Smooth muscle cell (in vitro differentiated cells): Measurements from ENCODE around the gene TTC6. TPM values are rescaled to one million over a fixed set of nuclear protein-coding genes. Genes with fewer than 3 reads are reported as not detected.

Experiments used
- DNase-seq: peaks from one replicate; lab custom pipeline; 2025; ENCODE audit not compliant: unreplicated experiment; lab: John Stamatoyannopoulos, UW
- H2AFZ ChIP-seq: fragments of 200-600 bp; sonication (generic); 2 replicates; pipeline ENCODE4 v1.6.0; 2016; ENCODE audit warnings: antibody characterized with exemption, low read depth, mild to moderate bottlenecking
- H3F3A ChIP-seq: fragments of 200-600 bp; sonication (generic); 2 replicates; pipeline ENCODE4 v1.6.0; 2017; ENCODE audit warnings: antibody characterized with exemption, low read depth
- H3K27ac ChIP-seq: fragments of 200-600 bp; sonication (generic); 2 replicates; pipeline ENCODE4 v1.5.1; 2016; ENCODE audit warnings: low read depth, mild to moderate bottlenecking
- H3K27me3 ChIP-seq: fragments of 200-600 bp; sonication (generic); 2 replicates; pipeline ENCODE4 v1.6.1; 2016; ENCODE audit warnings: low read depth, mild to moderate bottlenecking
- H3K36me3 ChIP-seq: fragments of 200-600 bp; sonication (generic); 2 replicates; pipeline ENCODE4 v1.5.1; 2016; ENCODE audit warnings: low read depth
- H3K4me1 ChIP-seq: fragments of 200-600 bp; sonication (generic); 2 replicates; pipeline ENCODE4 v1.5.1; 2016; ENCODE audit warnings: low read depth
- H3K4me2 ChIP-seq: fragments of 200-600 bp; sonication (generic); 2 replicates; pipeline ENCODE4 v1.6.0; 2016; ENCODE audit warnings: mild to moderate bottlenecking
- H3K4me3 ChIP-seq: fragments of 200-600 bp; sonication (generic); 2 replicates; pipeline ENCODE4 v1.5.1; 2016; ENCODE audit warnings: mild to moderate bottlenecking
- H3K79me2 ChIP-seq: fragments of 200-600 bp; sonication (generic); 2 replicates; pipeline ENCODE4 v1.6.0; 2016; ENCODE audit warnings: low read depth, mild to moderate bottlenecking
- H3K9ac ChIP-seq: fragments of 200-600 bp; sonication (generic); 2 replicates; pipeline ENCODE4 v1.6.0; 2016; ENCODE audit warnings: low read depth
- H3K9me3 ChIP-seq: fragments of 200-600 bp; sonication (generic); replicated peaks from 2 replicates; pipeline ENCODE4 v1.5.1; 2016; ENCODE audit warnings: low read depth
- H4K20me1 ChIP-seq: fragments of 200-600 bp; sonication (generic); 2 replicates; pipeline ENCODE4 v1.6.0; 2016; ENCODE audit warnings: low read depth
- WGBS: methylation state at CpG from one replicate; pipeline ENCODE4 v1.1.7; 2016; ENCODE audit warnings: low lambda C conversion rate; 5-methylcytosine and 5-hydroxymethylcytosine counted together
- polyA plus RNA-seq: library from polyadenylated mRNA; unstranded; fragments of >200 nt; fragmentation: Nextera tagmentation; extraction: Ambion mirVana; gene quantifications from 2 replicates; pipeline ENCODE4 v1.2.1, GENCODE V29; 2016
- total RNA-seq: library from RNA; depleted of rRNA; stranded (reverse); fragments of >200 nt; gene quantifications from 2 replicates; pipeline ENCODE4 v1.2.3, GENCODE V29; 2014
- TF ChIP-seq, protein P1 (sequence below): fragments of 200-600 bp; sonication (generic); IDR thresholded peaks from 2 replicates; pipeline ENCODE4 v1.5.1; 2017; ENCODE audit warnings: borderline replicate concordance, mild to moderate bottlenecking, antibody characterized with exemption; ENCODE audit not compliant: insufficient read depth, poor library complexity, severe bottlenecking

The TTC6 gene
- total and polyA plus RNA-seq, 2 experiments from 2014 or later: not detected

DNA sequence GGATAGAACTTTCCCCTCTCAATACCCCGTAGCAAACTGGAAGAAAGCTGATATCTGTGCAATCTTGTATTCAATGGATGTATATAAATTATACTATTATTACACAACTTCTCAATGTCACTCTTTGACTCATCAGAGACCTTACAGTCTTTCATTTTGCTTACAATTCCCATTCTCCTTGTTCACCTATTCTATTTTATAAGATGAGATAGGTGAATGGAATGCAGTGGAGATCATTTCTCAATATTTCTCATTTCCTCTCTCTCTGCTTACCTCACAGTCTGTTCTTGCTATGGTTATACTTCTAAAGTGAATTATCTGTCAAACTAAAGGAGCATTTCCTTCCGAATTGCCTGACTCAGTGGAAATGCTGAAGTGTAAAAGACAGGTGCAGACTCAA, 15.3 kb upstream of the TTC6 start:
- TF ChIP-seq, protein P1, sequence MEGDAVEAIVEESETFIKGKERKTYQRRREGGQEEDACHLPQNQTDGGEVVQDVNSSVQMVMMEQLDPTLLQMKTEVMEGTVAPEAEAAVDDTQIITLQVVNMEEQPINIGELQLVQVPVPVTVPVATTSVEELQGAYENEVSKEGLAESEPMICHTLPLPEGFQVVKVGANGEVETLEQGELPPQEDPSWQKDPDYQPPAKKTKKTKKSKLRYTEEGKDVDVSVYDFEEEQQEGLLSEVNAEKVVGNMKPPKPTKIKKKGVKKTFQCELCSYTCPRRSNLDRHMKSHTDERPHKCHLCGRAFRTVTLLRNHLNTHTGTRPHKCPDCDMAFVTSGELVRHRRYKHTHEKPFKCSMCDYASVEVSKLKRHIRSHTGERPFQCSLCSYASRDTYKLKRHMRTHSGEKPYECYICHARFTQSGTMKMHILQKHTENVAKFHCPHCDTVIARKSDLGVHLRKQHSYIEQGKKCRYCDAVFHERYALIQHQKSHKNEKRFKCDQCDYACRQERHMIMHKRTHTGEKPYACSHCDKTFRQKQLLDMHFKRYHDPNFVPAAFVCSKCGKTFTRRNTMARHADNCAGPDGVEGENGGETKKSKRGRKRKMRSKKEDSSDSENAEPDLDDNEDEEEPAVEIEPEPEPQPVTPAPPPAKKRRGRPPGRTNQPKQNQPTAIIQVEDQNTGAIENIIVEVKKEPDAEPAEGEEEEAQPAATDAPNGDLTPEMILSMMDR: no peak
- WGBS: 78% methylated on average over 2 of the region's 2 CpGs
- no peak overlapping the region for H3K4me2 ChIP-seq
- no peaks in the 10 kb centered on the region for H4K20me1 ChIP-seq
- H2AFZ ChIP-seq: no peak overlapping the region
- peaks cover 11% of the 10 kb centered on the region for H3K4me1 ChIP-seq
- H3K36me3 ChIP-seq: no peaks in the 10 kb centered on the region
- no peaks in the 10 kb centered on the region for H3K79me2 ChIP-seq
- H3K27ac ChIP-seq: no peak overlapping the region
- peaks cover 100% of the 10 kb centered on the region for H3K27me3 ChIP-seq
- no peak overlapping the region for H3K4me3 ChIP-seq
- no peaks in the 10 kb centered on the region for H3F3A ChIP-seq
- no peak overlapping the region for H3K9ac ChIP-seq
- DNase-seq: no peak
- H3K9me3 ChIP-seq: no peaks in the 10 kb centered on the region

DNA sequence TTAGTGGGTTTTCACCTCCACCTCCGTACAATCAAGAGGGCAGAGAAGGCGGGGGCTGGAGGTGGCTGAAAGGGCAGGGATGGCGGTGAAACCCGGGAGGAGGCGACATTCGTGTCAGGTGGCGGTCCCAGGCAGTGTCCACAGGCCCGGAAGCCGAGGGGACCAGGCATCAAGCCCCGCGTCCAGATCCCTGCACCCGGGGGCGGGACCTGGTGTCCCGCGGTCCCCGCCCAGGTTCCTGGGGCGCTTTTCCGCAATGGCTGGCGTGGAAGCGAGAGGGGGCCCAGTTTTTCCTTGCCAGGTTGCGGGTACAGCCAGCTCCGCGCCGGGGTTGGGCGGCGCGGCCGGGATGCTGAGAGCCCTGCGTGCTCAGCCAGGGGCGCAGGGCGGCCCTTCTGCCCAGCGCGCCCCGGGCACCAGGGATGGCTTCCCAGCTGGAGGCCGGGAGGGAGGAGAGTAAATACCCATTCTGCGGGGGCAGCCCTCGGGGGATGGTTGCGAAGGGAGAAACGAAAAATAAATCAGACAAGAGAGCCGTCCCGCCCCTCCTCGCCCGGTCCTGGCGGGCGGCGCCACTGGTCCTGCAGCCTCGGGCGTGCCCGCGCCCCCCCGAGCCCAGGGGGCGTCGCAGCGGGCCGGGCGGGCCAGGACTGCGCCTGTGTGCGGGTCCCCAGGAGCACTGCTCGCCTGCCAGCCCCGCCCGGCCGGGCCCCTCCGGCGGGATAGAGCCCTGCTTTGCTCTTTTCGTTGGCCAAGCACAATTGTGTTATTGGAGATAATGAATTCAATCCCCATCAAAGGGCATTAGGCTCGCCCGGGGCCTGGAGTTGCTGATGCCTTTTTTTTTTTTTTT, 11.8 kb upstream of the TTC6 start:
- Histone ChIP-seq H3K27me3 (peaks cover 100% of the 10 kb centered on the region), H3K4me2 (peak overlapping the region; percentile 80)

DNA sequence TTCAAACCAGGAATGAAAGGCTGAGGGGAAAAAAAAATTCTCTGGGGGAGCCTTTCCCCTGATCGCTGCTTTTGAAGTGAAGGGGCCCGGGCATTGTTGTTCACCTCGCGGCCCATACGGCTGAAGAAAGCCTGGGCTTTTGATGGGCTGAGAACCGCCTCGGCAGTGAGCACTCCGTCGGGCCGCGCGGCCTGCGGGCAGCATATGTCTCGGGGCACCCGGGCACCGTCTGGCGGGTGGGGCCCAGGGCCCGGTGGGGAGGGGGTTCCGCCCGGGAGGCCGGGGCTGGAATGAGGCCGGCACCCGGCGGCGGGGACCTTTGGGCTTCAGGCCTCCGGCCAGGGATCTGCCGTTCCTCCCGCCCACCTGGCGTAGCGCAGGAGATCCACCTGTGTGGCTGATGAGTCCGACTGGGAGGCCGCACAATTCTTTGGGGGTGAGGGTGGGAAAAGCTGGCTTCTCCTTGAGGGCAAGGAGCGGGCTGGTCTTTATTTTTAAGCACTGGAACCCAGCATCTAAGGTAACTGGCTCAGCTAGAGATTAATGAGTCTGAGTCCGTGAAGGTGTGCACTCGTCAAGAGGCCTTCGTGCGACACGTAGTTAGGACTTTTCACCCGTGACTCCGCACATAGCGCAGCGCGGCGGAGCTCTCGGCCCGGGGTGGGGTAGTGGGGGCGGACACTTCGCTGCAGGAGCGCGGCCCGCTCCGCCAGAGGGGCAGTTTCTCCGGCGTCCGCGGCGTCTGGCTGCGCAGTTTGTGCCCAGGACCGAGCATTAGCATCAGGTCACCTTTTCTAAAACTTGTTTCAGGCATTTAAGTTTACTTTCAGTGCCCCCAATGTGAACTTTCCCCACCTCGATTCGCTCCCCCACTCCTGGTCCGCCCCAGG, 11.0 kb upstream of the TTC6 start:
- H3K27me3 ChIP-seq: peaks cover 100% of the 10 kb centered on the region
- no peak overlapping the region for H3K27ac ChIP-seq
- H3F3A ChIP-seq: no peaks in the 10 kb centered on the region
- H3K36me3 ChIP-seq: no peaks in the 10 kb centered on the region
- H3K79me2 ChIP-seq: no peaks in the 10 kb centered on the region
- peak overlapping the region; percentile 80 for H3K4me2 ChIP-seq
- TF ChIP-seq, protein P1: no peak
- no peaks in the 10 kb centered on the region for H3K9me3 ChIP-seq
- no peak overlapping the region for H3K9ac ChIP-seq
- peaks cover 21% of the 10 kb centered on the region for H3K4me1 ChIP-seq
- no peaks in the 10 kb centered on the region for H4K20me1 ChIP-seq
- H3K4me3 ChIP-seq: peak overlapping the region; percentile 40
- no peak for DNase-seq
- no peak overlapping the region for H2AFZ ChIP-seq
- 4% methylated on average over 45 of the region's 62 CpGs for WGBS

More for the DNA sequence above, 11.8 kb upstream of the TTC6 start:
- Histone ChIP-seq H3K4me3 (peak overlapping the region; percentile 40), H4K20me1 (no peaks in the 10 kb centered on the region), H3K27ac (no peak overlapping the region), H3K4me1 (peaks cover 21% of the 10 kb centered on the region), H3K36me3 (no peaks in the 10 kb centered on the region), H3K9me3 (no peaks in the 10 kb centered on the region), H3F3A (no peaks in the 10 kb centered on the region), H3K79me2 (no peaks in the 10 kb centered on the region), H2AFZ (no peak overlapping the region), H3K9ac (no peak overlapping the region)
- TF ChIP-seq, protein P1: no peak
- WGBS: 2% methylated on average over 56 of the region's 67 CpGs
- no peak for DNase-seq
